ENCODE data around the gene NPDC1.
"Not testable (repeated sequence)": the region's sequence is repeated elsewhere in the genome, so short reads cannot be mapped to it uniquely, and the experiment has no call there.

NPDC1 gene

DNA sequence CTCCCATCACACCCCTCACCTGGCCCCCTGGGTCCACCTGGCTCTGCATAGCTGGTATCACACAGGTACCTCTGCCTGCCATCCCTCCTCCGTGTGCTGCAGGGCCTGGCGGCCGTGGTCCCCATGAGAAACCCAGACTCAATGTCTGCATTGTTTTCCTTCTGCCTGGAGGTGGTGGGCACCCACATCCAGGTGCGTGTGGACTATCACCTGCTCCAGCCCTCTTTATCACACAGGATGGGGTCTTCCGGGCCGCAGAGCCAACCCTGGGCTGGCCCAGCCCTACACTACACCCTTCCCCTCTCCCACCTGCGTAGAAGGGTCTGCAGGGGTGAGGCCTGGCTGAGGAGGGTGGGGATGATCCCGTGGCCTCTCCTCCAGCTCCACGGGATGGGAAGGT lies 7.1 kb downstream of the NPDC1 start:
- DNase-seq, result no peak

DNA sequence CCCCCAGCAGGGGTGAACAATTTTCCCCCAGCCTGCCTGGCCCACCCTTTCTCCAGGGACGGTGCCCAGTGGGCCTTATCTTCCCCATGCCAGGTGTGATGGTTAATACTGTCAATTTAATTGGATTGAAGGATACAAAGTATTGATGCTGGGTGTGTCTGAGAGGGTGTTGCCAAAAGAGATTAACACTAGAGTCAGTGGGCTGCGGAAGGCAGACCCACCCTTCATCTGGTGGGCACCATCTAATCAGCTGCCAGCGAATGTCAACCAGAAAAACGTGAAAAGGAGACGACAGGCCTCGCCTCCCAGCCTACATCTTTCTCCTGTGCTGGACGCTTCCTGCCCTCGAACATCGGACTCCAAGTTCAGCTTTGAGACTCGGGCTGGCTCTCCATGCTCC lies 8.5 kb downstream of the NPDC1 start:
- DNase-seq, result peak; percentile 34

DNA sequence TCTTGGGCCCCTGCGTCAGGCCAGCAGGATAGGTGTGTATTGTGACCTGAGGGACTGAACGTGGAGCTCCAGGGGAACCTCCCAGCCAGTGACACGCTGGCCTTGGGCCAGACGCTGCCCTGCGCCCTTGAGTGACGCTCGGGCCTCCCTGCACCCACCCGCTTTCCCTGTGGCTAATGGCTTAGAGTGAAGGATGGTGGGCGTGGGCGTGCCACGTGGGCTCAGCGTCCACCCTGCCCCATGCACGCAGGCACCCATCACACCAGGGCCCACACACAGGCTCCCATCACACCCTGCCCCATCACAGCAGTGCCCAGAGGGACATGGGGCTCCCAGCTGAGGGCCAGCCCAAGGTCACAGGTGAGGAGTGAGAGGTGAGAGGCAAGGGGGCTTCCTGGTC lies 8.9 kb downstream of the NPDC1 start:
- DNase-seq, result no peak

DNA sequence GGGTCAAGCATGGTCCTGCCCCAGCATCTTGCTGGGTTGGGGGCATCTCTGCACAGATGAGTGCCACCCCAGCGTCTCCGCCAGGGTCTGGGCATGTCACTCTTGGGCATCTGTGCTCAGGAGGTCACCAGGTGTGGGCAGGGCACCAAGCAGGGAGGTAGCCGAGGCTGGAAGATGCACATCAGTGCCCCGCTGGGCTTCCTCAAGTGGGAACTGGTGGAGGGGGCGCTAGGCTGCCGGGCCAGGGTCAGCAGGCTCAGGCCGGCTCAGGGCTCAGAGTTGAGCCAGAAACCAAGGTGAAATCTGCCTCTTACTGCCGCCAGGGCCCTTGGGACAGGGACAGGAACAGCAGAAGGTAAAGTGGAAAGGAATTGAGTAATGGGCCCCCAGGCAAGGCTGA lies 10.0 kb downstream of the NPDC1 start:
- no peak for DNase-seq

DNA sequence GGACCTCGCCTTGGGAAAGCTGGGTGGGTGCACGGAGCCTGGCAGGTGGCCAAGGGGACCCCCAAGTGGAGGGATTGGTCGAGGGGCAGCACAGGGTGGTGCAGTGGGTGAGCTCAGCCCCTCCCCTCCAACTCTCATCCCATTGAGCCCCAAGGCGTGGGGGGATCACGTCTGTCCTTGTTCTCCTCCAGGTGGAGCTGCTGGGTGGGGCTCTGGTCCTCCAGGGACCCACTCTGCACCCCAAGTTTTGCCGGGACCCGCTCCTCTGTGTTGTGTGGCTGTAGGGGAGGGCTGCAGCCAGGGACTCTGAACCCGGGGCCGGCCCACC lies 10.5 kb downstream of the NPDC1 start:
- no peak for DNase-seq

DNA sequence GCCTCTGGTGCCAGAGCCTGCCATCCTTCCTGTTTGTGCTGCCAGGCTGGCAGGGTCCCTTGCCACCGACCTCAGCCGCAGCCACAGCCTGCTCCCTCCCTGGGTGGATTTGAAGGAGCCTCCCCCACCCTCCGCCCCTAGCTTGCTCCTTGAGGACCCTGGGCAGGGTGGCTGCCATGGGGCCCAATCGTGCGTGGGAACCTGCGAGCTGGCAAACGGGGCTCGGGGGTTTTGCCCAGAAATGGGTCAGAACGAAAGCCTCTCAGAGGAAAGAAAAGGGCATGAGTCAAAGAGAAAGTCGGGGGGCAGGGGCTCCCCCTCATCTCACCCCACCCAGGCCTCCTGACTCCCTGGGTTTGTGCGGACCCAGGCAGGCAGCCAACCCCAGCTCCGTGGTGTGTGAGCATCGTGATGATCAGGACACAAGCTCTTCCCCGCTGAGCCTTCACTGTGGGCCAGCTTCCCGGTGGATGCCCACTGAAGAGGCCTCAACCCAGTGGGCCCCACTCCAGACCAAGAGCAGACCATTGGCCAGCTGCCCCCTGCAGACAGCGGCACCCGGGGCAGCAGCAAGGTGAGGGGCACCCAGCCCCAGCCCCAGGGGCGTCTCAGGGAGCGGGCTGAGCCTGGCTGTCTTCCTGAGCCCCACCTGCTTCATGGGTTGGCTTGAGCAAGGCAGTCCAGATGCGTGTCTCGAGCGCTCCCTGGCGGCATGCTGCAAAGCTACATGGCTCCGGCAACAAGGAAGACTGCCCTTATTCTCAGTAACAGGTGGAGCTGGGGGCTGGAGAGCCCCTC lies 11.1 kb downstream of the NPDC1 start:
- peak; percentile 84 for DNase-seq

DNA sequence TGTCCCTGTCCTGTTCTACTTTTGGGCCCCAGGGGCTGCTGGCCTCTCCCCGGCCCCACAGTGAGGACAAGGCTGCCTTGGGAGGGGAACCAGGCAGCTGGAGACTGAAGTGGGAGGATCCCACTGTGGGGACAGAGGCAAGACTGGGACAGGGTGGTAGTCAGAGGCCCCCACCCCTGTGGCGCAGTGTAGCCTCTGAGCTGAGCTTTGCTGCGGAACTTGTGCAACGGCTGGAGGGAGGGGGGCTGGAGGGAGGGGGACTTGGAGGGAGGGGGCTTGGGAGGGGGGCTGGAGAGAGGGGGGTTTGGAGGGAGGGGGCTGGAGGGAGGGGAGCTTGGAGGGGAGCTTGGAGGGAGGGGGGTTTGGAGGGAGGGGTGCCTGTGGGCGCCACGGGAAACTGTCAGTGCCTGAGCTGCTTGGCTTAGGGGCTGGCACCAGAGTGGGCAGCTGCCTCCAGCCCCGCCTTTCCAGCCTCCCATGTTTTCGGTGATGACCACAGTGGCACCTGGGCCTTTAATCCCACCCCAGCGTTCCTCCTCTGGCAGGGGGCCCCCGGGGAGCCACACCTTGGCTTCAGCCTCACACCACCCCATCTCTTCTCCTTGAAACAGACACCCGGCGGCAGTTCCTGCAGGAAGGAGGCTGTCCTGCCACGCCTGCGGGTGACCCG lies 11.8 kb downstream of the NPDC1 start:
- DNase-seq, result no peak

DNA sequence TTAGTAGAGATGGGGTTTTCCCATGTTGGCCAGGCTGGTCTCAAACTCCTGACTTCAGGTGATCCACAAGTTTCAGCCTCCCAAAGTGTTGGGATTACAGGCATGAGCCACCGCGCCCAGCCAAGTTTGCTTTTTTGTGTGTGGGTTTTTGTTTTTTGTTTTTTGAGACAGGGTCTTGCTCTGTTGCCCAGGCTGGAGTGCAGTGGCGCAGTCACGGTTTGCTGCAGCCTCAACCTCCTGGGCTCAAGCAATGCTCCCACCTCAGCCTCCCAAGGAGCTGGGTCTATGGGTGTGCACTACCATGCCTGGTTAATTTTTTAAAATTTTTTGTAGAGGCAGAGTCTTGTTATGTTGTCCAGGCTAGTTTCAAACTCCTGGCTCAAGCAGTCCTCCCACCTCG lies 12.5 kb downstream of the NPDC1 start:
- DNase-seq, result not testable (repeated sequence)

DNA sequence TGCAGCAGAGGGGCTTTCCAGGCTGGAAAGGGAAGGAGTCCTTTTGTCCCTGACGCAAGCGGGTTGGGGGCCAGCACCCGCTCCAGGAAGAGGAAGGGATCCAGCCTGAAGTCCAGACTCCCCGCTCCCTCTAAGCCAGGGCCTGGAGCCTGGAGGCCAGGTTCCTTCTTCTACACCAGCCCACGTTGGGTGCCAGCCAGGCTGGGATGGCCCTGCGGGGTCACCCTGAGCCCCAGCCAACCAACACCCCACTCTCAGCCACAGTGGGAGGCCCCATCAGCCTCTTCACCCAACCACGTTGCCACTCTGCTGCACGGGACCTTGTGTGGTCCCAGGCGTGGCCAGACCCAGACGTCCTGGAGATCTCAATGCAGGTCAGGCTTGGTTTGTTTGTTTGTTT lies 13.1 kb downstream of the NPDC1 start:
- no peak for DNase-seq

DNA sequence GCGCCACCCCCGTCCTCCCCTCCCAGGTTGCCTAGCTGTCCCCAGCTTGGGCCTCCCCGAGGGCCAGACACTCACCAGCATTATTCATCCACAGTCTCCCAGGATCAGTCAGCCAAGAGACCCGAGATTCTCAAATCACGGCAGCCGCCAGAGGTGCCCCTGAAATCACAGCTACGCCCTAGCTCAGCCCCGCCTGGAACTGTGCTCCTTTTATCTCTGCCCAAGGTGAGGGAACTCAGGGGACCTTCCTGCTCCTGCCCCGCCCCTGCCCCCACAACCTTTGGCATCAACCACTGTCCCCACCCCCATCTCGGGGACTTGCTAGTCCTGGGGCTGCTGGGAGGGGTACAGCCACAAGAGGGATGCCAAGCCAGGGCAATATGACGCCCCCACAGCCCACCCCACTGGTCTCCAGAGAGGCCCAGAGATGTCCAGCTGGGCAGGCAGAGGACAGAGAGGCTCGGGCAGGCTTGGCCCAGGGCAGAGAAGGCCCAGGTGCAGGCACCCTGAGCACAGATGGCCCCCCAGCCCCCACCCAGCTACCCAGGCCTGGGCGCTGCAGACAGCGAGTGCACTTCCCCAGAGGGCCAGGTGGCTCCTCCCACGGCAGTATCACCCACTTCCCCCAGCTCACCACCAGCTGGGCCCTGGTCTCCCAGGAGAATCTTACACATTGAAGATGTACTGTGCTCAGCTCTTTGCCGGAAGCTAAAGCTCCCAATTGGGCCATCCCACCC lies 13.9 kb downstream of the NPDC1 start, which contains the start of gene FUT7:
Gene FUT7 (minus strand): TSS at position 185 of the 737 bp plus-strand sequence. CDS start 97 bp downstream, at position 88.
- no peak for DNase-seq

DNA sequence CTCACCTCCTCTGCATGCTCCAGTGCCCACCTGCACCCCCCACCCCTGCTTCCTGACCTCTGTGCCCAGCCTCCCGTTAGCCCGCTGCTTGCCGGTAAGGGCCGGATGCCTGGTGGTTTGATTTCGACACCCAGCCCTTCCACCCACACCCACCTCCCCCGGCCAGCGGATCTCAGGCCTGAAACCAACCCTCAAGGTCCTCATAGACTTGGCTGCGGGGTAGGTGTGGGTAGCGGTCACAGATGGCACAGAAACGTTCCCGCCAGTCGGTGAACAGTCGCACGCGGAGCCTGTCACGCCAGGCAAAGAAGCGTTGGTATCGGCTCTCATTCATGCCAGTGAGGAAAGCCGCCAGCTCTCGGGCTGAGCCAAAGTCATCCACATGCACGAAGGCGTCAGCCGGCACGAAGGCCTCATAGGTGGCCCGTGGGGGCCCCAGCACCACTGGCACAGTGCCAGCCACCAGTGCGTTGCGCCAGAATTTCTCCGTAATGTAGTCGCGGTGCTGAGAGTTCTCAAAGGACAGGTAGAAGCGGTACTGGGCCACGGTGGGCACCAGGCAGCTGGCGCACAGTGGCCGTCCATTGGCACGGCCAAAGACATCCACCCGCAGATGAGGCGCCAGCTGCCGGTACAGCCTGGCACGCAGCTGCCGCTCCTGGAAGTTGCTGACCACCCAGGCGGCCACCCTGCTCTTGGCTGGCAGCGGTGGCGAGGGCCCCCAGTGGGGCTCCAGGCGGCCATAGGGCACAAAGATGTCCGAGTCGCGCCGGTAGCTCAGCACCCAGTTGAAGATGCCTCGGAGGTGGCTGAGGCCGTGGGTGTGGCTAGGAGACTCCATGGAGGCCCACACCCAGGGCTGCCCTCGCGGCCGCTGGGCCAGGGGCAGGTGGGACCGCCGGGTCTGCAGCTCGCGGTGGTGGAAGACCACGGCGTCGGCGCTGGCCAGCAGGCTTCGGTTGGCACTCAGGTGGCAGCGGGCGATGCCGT lies 15.1 kb downstream of the NPDC1 start:
- peak; percentile 25 for DNase-seq

DNA sequence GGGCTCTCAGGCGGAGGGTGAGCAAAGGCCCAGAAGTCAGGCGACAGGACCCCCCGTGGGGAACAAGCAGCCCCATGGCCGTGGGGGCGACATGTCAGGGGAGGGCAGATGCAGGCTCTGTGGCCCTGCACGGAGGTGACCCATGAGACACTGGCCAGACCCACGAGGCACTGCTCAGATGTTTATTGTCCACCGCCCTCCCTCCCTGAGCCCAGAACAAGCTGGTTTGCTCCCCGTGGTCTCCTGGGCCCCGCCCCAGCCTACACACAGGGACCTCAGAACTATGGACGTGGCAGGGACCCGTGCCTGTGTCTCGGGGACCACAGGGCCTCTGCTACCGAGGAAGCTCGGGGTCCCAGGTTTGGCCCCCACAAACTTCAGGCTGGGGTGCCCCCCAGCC lies 16.0 kb downstream of the NPDC1 start:
- no peak for DNase-seq

DNA sequence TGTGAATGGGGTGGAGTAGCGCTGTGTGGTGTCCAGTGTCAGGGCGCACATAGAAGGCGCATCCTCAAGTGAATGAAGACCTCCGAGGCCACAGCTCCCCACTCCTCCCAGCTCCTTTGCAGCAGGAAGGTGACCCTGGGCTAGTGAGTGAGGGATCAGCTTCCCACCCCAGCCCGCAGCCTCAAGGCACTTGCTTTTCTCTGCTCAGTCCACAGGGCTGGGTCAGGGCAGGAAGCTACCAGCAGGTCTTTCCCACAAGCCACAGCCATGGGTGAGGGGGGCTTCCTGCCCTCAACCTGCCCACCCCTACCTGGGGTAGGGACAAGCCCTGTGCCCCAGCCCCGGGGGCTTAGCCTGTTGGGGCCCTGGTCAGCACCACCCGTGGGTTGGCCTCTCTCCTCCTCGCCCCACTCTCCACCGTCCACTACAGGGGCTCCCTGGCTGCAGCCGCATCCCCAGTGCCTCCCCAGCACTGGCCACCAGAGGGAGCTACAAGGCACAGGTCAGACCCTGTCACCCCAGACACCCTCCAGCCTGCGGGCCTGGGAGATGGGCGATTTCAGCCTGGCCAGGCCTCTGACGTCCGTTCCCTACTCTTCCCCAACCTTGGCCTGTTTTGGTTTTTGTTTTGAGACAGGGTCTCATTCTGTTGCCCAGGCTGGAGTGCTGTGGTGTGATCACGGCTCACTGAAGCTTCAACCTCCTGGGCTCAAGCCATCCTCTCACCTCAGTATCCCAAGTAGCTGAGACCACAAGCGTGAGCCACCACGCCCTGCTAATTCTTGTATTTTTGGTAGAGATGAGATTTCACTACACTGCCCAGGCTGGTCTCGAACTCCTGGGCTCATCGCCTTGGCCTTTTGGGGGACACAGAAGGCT lies 16.7 kb downstream of the NPDC1 start:
- peak; percentile 70 for DNase-seq

DNA sequence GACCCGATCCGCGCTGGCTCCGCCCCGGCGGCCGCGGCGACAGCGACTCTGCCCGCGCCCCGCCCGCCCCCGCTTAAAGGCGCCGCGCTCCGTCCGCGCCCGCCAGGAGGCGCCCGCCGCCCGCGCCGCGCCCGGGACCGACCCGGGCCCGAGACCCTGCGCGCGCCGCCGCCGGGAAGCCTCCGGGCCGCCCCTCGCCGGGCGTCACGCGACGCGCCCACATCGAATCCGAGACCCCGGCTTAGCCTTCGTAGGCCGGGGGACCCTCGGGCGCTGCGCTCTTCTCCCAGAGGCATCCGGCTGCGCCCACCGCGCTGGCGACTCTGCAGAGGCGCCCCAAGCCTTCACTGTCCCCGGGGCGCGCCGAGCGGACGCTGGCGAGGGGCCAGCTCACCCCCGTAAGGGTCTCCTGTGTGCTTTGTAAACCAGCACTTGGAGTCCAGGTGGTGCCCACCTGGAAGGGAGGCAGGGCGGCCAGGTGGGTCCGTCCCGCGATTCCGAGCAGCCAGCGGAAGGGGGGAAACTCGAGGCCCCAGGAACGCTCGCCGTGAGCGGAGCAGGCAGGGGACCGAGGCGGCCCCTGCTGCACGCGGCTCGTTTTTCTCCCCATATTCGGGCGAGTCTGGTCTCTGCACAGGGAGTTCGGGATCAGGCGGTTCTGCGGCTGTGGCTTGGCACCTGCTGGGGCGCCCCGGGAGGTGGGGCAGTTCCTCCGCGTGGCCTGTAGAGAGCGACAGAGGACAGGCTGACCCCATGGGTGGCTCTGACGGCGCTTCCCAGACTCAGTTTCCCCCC lies 17.5 kb downstream of the NPDC1 start:
- peak; percentile 64 for DNase-seq

DNA sequence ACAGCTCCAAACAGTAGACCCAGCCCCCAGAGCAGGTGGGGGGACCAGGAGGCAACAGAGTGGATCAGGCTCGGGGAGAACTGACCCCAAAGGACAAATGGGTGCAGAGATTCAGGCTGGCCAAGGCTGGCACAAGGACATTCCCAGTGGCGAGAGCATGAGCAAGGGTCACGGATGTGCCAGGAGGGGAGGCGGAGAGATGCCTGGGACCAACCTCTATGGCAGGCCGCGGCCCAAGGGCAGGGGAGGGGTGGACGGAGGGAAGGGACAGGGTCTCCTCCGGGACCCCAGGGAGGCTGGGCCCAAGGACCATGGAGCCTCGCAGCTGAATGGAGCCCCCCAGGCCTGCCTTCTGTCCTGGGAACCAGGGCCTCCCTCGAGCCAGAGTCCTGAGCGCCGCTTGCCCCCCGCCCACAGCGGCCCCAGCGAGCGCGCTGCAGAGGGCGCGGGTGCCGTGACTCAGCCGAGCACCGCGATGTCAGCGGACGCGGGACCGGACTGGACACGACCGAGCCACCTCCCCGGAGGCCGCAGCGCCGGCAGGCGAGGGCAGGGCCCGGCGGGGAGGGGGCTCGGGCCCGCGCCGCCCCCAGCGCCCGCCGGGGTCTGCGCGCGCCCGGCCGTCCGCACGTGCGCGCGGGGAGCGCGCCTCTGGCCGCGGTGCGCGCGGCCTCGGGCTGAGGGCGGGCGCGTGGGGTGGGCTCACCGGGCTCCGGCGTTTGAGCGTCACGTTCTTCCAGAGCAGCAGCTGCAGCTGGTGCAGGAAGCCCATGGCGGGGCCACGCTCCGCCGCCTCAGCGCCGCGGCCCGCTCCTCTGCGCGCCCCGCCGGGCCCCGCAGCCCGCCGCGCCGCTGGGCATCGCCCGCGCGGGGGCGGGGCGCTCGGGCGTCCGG lies 18.4 kb downstream of the NPDC1 start, which contains the start of gene ABCA2:
Gene ABCA2 (minus strand): TSS at position 869 of the 894 bp plus-strand sequence. CDS start 97 bp downstream, at position 772.
- DNase-seq, result no peak

DNA sequence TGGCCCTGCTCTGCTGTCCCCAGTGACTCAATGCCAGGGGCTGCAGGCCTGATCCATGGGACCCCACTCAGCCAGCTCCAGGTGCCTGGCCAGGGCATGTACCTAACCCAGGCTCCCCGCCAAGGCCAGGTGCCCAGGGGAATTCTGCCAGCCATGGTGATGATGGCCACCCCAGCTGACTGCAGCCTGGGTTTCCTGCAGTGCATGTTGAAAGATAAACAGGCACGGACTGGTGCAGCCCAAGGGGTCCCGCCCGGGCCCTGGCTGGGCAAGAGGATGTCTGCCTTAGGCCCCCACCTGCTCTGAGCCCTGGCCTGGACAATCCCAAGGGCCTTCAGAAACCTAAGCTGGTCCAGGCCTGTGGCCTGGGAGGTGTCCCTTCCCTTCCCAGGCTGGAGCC lies 19.1 kb downstream of the NPDC1 start:
- DNase-seq, result no peak

DNA sequence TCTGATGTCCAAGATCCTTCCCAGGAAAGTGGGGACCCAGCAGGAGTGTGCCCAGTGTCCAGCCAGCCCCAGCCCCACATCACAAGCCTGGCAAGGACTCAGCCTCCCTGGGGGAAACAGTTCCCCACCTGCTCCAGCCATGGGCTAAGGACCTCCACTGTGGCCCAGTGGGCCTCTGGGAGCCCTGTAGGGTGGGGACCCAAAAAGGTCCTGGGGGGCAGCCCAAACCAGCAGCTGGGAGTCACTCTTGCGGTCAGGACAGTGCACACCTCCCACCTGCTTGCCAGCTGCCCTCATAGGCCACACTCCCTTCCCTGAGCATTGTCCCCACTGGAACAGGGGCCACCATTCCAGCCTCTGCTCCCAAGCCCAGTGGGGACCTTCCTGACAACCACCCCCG lies 19.6 kb downstream of the NPDC1 start:
- no peak for DNase-seq

DNA sequence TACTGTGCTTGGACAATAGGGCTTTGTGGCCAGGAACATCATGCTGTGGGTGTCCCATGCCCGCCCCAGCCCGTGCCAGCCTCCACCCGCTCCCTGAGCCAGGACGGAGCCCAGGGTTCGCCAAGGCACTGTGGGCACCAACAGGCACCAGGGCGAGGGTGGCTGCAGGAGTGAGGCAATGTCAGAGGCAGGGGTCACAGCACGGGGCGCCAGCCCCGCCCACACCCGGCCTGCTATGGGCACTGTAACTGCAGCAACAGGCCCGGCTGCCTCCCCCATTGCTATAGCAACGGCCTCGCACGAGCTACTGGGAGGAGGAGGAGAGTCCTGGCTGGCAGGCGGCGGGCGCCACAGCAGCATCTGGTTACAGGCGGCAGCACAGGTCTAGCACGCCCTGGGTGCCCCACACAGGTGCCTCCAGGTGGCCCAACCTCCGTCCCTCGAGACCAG lies 20.4 kb downstream of the NPDC1 start:
- no peak for DNase-seq

DNA sequence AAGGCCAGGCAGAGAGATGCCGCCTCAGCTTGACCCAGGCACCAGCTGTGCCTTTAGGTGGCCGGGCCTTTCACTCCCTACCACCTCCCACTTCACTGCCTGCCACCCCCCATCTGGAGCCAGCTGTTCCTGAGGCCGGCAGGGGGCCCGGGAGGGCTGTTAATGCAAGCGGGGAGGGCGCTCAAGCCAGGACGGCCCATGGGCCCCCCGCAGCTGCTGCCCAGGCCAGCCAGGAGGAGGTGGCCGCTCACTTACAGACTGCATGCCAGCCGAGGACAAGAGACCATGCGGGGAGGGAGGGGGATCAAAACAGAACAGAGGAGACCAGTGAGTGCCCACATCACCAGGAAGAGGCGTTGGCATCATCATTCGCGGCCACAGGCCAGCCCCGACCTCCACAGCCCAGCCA lies 22.4 kb downstream of the NPDC1 start:
- DNase-seq, result no peak

Measured in hematopoietic multipotent progenitor cell treated with erythropoietin and hydrocortisone succinate and interleukin-3 and kit ligand, for 8 days (in vitro differentiated cells).